ENCODE results near the gene CBR1.
"Not testable (repeated sequence)": the region's sequence is repeated elsewhere in the genome, so short reads cannot be mapped to it uniquely, and the experiment has no call there.

Gene CBR1

DNA sequence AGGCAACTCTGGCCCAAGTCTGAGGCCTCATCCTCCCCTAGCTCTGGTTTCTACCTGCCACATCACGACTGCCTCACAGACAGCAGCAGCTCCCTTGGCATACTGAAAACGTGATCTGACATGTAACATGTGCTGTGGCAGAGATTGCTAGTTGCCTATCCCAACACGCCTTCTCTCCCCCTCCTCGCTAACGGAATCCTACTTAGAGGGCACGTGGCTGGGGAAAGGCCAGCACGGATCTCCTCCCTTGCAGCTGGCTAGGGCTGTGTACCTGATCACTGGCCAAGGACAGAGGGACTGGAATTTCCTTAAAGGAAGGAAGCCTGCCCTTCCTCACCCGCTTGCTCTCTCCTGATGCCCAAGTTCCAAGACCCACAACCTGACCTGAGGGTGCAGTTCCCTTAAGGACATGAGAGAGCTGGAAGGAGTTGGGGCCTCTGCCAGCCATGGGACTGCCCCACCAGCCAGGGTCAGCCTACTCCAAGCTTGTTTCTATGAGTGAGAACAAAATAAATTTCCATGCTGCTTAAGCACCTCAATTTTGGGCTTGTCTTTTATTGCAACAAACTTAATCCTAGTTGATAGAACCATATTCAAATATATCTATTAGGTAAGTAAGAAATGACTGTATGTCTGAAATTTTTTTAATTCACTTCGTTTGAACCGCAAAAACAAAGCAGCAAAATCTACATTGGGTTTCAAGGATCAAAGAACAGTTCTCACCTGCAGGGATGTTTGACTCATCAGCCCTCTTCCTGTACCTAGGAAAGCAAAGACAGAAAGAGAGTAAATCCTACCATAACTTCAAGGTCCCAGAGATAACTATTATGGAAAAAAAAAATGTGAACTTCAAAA lies 16.7 kb upstream of the CBR1 start:
- no peak for DNase-seq

DNA sequence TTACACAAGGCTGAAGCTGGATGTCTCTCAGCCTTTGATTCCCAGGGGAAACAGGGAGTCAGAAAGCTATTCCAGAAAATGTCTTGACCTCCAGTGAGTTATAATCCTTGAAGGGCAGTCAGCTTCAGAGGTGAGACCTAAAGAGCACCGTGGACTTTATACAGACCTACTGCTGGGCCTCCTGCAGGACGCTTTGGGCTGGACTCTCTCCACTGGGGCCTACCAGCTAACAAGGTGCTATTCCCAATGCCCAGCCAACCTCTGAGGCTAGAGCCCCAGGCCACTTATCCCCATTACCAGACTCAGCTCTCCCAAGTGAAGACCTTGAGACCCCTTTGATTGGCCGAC lies 16.1 kb upstream of the CBR1 start:
- DNase-seq = no peak

DNA sequence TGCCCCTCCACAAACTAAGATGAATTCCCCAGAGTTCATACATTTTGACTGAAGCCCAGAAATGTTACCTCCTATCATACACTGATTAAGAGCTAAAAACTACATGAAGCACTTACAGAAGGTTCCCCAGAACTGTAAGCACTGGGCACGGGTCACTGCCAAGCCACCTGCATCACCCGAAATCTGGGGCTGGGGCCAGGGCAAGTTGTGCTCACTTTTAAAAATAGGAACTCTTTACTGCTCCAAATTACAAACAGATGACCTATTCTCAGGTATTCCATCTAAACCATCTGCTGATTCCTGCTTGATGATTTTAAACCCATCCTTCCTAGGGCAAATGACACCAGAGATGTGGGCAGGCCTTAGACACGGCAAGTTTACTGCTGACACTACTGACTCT lies 14.3 kb upstream of the CBR1 start:
- DNase-seq = no peak

DNA sequence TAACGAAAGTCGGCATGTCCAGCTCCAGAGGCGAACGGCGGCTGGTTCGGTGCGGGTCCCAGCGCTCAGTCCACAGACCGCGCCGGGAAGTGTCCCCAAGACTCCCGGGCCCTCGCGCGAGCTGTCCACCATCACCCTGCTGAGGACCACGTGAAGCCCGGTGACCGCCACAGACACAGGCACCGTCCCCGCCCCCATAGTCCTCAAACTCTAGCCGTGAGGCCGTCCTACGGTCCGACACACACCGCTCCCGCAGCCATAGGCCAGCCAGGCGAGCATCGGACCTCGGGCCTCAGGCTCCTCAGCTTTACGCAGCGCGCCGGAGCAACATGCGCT lies 10.0 kb upstream of the CBR1 start:
- no peak for DNase-seq

DNA sequence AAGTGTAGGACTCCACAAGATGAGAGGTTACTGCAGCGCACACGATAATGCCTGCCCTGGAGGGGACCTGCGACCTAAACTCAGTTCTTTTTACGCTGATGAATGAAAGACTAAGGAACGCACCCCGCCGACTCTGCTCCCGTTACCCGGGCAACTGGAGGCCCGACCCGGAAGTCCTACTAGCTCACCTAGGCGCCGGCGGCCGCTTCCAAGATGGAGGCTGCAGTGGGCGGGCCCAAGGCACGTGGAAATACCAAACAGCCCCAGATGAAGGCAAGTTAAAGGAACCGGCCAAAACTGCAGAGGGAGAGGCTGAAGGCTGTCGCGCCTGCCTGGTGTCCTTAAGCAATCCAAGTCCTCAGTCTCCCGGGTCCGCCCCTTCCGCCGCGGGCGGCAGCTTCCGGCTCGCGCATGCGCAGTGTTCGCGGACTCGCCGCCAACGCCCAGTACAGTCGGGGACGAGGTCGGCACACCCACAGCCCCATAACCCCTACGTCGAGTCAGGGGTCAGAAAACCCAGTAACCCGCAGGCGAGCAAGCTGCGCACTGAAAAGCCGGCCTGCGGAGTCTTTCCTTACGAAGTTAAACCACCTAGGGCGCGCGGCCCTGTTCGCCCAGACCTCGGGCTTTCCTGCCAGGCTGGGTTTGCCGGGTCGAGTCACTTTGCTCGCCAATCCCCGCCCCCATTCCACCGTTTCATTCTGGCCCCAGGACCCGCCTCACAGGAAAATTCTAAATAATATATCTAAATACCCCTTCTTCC lies 9.5 kb upstream of the CBR1 start, which contains the start of gene SETD4:
Gene SETD4, minus strand, starts transcription at position 368 of the 763 bp plus-strand sequence. CDS start 1,638 bp downstream, outside the sequence.
- peak; percentile 94 for DNase-seq

DNA sequence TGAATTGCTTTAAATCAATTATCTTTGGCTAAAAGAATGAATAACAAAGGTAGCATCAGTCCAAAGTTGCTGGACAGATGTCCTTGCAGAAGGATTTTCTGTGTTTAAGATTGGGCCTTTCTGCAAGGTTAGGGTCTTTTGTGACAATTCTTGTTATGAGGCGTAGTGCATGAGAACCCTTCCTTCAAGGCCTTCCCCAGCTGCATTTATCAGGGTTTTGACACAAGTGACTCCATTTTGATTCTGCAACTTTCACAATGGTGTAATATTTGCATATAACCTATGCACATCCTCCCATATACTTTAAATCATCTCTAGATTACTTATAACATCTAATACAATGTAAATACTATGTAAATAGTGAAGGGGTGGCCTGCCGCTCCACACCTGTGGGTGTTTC lies 8.4 kb upstream of the CBR1 start:
- no peak for DNase-seq

DNA sequence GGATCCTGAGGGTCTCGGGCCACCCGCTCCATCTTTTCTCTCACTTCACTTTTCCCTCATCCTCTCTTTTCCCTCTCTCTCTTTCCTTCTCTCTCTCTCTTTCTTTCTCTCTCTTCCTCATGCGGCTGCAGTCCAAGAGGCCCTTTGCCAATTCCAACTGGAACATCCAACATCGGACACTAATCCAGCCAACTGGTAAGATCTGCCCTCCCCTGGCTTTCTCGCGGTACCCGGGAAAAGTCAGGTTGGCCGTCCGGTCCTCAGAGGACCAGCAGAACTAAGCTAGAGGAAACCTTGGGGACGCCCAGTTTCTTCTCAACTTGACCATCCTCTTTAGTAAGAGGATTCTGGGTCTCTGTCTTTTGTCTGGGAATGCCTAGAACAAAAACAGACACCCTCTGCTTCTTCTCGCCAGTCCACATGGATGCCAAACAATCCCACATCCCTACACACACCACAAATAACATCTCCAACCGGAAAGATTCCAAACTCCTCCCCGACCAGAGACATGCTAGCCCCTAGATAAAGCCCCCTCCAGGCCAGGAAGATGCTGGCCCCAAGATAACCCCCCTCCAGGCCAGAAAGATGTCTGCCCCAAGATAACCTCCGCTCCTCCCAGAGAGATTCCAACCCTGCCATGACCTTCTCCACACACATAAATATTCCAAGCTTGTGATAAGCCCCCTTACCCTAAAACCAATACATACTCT lies 6.3 kb upstream of the CBR1 start:
- DNase-seq = no peak

DNA sequence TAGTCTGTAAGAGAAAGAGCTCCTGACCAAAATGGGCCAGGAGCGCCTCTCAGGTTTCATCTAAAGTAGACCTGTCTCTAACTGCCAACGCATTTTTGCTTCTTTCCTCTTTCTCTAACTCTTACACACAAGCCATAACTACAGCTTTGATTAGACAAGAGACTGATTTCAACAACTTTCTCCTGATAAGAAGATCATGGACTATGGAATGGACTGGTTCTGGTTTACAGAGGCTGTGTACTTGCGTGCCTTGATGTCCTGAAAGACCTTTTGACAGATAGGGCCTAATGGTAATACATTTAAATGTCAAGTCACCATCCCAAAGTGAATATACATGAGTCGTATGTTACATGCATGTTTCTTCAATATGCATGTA lies 5.8 kb upstream of the CBR1 start:
- DNase-seq = no peak

DNA sequence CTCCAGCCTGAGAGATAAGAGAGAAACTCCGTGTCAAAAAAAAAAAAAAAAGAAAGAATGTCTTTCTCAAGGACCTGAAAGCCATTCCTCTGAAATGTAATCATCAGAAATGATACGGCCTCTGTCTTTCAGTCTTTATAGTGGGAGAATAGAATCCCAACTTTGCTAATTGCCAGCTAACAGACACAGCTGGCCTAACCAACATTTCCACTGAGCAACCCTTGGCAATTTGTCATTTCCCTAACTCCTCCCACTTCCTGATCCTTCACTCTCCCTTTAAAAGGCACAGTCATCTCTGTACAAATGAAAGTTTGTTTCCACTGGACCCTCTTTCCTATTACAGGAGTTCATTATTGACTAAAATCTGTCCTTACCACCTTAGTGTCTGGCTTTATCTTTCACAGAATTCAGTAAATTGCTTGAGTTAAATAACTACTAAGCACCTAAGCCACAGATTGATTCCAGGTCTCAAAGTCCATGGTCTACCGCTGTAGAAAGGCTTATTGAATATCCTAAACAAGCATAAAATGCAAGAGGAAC lies 4.3 kb upstream of the CBR1 start:
- no peak for DNase-seq

DNA sequence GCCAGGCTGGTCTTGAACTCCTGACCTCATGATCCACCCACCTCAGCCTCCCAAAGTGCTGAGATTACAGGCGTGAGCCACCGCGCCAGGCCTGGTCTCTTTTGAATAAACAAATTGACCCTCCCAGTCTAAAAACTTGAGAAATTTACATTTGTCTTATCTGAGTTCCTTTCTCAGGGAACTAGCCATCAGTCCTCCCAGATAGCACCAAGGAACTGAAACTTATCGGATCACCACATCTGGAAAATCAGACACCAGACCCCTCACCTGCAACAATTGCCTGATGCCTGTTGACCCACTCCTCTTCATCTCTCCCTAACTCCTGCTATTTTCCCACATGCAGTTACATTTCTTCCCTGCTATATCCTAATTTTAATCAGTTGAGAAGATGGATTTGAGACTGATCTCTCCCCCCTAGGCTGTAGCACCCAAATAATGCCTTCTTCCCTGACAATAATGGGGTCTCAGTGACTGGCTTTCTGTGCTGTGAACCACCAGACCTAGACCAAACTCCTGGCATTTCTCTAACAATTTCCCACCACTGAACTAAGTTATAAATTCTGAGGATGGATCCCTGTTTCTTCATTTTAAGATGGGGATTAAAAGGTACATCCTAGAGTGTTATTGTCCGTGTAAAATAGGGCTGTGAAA lies 951 bp upstream of the CBR1 start:
- no peak for DNase-seq

DNA sequence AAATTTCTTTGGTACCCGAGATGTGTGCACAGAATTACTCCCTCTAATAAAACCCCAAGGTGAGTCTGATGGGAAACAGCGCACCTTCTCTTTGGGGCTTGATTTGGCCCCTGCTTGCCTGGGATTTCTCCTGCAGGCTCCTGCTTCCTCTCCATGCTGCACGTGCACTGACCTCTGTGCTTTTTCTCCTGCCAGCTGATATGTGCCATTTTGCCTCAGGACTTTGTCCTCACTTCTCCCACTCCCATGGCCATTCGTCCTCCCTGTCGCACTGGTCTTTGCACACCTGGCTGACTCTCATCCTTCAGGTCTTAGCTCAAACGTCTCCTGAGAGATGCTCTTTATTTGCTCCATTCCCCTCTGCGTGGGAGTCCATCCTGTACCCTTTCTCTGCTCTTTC lies 1.2 kb downstream of the CBR1 start:
- no peak for DNase-seq

DNA sequence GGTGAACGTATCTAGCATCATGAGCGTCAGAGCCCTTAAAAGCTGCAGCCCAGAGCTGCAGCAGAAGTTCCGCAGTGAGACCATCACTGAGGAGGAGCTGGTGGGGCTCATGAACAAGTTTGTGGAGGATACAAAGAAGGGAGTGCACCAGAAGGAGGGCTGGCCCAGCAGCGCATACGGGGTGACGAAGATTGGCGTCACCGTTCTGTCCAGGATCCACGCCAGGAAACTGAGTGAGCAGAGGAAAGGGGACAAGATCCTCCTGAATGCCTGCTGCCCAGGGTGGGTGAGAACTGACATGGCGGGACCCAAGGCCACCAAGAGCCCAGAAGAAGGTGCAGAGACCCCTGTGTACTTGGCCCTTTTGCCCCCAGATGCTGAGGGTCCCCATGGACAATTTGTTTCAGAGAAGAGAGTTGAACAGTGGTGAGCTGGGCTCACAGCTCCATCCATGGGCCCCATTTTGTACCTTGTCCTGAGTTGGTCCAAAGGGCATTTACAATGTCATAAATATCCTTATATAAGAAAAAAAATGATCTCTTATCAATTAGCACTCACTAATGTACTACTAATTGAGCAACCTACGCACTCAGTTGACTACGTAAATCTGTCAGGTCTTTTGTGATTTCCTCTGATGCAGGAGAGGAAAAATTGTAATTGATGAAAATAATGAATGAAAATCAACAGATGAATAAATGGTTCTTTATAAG lies 2.8 kb downstream of the CBR1 start:
- DNase-seq = no peak

DNA sequence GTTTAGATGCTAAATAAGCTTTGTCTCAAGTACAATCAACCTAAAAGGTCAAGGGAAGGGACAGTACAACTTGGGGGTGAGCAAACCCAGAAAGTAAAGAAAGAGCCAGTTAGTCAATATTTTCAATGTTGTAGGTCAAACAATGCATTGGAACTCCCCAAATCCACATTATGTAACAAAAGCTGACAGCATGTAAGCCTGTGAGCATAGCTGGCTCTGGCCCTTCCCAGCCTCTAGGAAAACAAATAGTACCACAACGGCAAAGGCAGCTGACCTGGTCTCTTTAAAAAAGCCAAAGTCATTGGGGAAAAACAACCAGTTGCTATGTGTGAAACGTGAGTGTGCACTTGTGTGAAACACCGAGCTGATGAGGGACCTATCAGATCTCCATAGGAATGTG lies 3.4 kb downstream of the CBR1 start:
- DNase-seq = no peak

DNA sequence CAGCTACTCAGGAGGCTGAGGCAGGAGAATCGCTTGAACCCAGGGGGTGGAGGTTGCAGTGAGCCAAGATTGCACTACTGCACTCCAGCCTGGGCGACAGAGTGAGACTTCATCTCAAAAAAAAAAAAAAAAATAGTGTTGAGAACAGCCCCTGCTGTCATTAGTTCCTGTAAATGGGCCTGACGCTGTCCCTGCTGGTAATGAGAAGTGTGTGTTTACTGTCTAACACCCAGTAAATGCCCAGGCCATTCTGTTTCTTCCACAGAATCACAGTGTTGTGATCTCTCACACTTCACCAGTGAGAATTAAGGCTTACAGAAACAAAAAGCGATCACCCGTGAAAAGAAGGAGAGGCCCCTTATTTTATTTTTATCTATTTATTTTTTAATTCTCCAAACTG lies 4.1 kb downstream of the CBR1 start:
- not testable (repeated sequence) for DNase-seq

DNA sequence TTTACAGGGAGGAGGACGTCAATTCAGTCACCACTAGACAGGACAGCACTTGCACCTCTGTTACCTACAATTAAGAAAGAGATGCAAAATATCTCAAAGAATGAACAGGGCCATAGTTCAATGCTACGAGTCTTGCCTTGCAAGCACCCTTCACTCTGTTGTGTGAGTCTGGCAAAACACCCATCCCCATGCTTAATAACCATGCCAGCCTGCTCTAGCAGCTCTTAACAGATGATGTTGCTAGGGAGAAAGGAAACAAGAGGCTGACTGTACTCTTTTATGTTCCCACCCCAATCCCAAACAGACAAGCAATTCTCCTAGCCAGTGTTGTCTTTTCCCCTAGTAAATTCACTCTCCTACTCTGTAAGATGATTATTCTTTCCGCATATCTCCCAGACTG lies 5.3 kb downstream of the CBR1 start:
- no peak for DNase-seq

DNA sequence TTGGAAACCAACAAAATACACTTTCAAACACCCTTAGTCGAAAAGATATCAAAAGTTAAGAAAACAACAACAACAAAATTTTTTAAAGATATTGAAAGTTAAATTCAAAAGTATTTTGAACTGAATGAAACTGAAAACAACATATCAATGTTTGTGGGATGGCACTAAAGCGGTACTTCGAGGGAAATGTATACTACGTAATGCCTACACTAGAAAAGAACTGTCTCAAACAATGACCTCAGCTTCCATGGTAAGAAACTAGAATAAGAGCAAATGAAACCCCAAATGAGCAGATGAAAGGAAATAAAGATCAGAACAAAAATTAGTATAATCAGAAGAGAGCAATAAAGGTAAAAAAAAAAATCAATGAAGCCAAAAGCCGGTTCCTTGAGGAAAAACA lies 6.1 kb downstream of the CBR1 start:
- DNase-seq = no peak

DNA sequence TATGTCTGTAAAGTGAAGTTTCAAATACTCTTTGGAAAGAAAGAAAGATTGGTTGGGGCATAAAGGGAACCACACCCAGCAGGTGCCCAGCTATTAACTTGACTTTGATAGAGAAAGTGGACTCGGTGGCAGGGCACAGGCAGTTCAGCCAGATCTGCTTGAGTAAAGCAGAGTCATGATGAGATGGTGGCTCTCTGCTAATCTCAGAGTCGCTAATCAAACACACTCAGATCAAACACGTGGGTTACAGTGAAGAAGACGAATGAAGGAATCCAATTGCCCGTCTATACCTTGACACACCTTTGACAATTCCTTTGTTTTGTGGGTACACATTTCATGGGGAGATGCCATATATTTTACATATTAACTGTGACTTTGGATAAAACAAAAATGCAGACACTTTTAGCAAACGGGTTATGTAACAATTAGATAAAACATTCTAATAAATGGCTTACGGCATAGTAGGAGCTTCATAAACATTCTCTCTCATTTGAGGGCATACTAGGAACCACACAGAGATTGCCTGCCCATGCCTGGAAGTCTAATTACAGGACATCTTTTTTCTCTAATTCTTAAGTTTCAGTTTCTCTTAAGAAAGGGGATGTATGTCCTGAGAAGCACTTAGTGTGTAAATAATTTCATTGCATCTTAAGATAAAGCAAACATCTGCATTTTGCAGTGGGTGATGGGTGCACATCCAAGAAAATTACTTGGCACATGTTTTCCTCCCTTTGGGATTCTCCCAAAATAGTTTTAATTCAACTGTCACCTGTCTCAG lies 7.2 kb downstream of the CBR1 start:
- no peak for DNase-seq

DNA sequence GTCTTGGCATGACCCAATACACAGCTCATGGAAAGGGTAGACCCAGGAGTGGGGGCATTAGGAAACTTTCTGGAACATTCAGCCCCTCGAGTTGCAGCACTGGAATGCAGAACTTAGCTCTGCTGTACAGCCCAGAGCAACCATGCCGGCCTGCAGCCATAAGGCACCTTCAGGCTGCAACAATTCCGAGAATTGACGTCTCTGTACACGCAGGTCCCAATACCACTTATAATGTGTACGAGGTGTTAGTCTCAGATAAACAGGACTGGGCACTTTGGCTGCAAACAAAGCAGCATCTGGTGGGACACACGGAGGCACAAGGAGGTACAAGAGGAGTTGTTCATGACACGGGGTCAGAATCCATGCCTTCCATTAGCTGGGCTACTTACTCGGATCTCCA lies 7.9 kb downstream of the CBR1 start:
- DNase-seq = no peak

DNA sequence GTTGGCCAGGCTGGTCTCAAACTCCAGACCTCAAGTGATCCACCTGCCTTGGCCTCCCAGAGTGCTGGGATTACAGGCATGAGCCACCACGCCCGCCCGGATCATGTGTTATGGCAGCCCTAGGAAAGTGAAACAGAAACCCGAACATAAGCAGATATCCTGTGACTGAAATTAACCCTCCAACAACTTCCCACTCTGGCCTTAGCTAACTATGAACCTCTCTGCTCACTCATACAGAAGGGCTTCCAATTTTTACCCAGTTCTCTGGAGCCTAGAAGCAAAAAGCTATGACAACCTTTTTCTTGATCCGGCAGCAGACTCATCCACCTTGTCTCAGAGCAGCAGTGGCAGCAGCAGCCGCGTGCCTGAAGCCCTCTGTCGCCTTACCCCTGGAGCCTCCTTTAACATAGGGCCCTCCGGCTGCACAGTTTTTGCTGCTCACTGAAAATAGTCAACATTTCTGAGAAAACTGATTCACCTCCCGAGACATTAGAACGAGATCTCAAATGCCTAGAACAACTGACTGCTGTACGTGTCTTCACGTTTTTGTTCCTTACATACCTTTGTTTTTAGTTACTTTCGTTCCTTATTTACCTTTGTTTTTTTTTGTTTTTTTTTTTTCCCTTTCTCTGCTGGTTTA lies 9.3 kb downstream of the CBR1 start:
- DNase-seq = peak; percentile 55

DNA sequence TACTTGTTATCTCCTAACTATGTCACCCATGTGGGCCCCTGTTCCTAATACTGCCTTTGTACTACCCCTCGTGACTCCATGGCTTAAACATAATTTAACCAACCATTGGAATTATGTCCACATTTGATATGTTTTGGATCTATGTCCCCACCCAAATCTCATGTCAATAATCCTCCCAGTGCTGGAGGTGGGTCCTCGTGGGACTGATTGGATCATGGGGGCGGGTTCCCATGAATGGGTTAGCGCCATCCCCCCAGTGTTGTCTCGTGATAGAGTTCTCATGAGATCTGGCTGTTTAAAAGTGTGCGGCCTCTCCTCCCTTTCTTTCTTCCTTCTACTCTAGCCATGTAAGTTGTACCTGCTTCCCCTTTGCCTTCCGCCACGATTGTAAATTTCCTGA lies 9.8 kb downstream of the CBR1 start:
- DNase-seq = no peak

DNA sequence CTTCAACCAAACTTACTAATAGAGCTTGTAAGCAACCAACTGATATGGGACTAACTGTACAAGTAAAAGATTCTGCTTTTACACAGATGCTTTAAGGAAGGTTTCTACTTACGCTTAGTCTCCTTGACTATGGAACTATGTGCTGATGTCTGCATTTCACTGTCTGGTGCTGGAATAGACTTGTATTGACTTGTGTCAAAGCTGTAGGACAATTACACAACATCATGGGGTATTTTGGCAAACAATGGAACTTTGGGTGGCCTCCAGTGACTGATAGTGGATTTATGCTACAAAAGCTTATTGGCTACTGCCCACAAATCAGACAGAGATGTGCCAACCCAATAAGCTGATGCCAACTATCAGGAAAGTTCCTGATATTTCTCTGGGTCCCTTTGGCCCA lies 10.6 kb downstream of the CBR1 start:
- no peak for DNase-seq
